Fibroblast of skin of scalp (primary cell): ENCODE results near the gene HNF4A.
A peak's percentile ranks its signal among the peaks of the same experiment; 100 is the strongest.
"Not testable (repeated sequence)": the region's sequence is repeated elsewhere in the genome, so short reads cannot be mapped to it uniquely, and the experiment has no call there.

Experiments
- DNase-seq: peaks from one replicate; pipeline ENCODE4 v3.0.0-alpha.2; 2013

Gene HNF4A

DNA sequence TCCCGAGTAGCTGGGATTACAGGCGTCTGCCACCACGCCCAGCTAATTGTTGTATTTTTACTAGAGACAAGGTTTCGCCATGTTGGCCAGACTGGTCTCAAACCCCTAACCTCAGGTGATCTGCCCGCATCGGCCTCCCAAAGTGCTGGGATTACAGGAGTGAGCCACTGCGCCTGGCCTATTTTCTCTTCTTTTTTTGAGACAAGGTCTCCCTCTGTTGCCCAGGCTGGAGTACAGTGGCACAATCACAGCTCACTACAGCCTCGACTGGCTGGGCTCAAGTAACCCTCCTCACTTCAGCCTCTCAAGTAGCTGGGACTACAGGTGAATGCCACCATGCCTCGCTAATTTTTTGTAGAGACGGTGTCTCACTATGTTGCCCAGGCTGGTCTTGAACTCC, 9.6 kb upstream of the HNF4A start:
- not testable (repeated sequence) for DNase-seq

DNA sequence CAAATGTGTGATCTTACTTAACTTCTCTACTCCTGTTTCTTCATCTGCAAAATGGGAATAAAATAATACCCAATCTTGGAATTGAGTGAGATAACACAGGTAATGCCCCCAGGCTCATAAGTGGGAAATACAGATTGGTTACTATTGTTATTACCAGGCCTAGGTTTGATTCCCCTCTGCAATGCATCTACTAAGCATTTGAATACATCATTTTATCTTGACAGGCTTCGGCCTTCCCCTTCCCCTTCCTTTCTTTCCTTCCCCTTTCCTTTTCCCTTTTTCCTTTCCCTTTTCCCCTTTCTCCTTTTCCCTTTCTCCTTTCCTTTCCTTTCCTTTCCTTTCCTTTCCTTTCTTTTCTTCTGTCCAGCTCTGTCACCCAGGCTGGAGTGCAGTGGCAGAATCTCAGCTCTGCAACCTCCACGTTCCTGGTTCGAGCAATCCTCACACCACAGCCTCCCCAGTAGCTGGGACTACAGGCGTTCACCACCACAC, 7.3 kb upstream of the HNF4A start:
- DNase-seq: no peak

DNA sequence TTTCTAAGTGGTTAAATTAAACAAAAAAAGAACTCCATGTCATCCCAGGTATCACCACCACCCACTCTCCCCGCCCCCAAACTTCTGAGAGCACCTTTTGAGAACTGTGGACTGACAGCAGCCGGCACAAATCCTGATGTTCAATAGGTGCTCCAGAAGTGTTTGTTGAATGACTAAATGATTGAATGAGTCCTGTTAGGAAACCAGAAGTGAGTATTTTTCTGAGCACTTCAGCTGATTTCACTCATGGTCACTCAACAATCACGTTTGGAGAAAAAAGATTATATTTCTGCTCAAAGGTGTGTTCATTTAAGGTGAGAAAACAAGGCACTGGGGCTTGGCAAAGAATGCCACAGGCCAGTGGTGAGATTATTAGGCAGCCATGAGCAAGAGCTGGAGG, 6.2 kb upstream of the HNF4A start:
- no peak for DNase-seq

DNA sequence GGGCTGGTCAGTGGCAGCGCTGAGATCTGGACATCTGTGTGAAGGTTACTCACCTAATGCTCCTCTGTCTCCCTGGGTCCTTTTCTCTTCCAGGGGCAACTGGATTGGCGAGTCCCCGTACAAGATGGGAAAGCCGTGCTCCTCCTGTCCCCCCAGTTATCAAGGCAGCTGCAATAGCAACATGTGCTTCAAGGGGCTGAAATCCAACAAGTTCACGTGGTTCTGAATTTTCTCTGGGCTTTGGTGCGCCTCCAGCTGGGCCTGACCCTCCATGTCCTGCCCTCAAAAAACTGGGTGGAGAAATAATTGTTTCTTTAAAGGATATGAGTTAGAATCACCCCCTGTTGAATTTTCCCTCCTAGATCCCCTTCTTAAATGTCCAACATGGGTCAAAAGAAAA, 4.9 kb upstream of the HNF4A start:
- no peak for DNase-seq

DNA sequence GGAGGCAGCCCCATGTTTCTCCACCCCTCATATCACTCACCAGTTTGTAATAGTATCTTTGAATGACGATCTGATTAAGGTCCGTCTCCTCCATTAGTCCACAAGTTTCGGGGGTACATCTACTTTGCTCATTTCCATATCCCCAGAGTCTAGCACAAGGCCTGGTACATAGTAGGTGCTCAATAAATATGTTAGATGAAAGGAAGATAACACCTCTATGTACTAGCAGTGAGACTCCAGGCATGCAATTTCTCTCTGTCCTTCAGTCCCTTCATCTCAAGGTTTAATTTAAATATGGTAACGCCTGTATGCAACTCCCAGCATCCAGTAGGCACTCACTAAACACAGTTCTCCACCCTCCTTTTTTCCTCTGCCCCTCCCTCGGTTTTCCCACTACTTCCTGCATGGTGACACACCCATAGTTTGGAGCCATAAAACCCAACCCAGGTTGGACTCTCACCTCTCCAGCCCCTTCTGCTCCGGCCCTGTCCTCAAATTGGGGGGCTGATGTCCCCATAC, 461 bp upstream of the HNF4A start:
- no peak for DNase-seq

DNA sequence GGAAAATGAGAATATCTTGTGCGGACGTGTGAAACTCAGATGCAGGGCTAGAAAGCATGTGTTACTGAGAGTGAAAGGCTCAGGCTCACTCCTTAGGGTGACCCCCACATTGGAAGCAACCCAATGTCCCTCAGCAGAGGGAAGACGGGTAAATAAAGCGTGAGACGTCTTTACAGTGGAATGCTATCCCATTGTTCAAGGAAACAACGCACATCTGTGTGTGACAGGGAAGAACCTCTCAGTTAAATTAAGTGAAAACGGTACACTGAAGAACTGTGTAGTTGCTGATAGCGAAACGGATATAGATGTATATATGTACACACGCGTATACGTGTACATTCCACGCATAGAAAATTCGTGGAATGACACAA, 839 bp downstream of the HNF4A start:
- no peak for DNase-seq

DNA sequence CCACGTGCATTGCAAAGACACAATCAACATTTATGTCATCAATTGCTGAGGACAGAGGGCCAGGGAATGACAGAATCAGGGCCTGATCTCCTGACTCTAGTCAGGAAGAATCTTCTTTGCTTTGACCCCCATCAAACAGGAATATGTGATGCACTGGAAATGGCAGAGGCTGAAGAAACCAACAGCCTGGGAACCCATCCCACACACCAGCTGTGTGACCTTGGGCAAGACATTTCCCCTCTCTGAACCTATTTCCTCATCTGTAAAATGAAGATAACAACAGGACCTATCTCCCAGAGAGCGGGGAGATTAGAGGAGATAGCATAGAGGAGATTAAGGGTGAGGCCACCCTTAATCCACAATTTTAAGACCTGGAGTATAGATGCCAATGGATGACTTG, 1.5 kb downstream of the HNF4A start:
- DNase-seq: no peak

DNA sequence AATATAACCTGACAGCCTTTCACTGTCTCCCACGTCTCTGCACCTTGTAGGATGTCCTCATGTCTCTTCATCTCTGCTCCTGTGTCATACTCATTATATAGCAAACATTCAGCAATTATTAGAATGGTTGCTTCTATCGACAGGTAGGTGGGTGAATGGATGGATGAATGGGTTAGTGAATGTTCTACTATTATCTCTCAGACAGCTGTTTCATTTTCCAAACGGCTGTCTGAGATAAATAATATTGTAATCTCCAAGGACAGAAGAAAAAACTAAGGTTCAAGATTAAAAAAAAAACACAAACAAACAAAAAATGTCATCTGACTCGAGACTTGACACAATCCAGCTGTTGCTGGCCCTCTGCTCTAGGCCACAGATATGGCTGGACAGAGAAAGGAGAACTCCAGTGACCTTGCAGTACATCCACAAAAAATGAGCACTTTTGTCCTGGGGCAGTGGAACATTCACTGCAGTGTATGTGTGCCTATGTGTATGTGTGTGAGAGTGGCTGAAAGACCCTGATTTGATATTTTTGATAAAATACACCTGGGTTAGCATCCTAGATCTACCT, 2.1 kb downstream of the HNF4A start:
- DNase-seq: no peak

DNA sequence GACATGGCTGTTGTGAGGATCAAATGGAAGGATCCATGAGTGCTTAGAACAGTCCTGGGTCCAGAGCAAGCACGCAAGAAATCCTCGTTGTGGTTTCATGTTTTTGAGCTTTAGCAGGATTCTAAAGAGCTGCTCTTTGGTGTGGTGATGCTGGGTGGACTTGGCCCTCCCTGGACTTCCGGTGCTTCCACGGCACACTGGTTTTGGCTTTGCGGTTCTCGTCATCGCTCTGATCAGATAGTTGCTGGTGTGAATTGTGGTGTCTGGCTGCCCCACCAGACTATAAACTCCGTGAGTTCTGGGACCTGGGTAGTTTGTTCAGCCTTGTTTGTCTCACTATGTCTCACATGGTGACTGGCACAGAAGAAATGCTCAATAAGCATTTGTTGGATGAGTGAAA, 3.3 kb downstream of the HNF4A start:
- DNase-seq: no peak

DNA sequence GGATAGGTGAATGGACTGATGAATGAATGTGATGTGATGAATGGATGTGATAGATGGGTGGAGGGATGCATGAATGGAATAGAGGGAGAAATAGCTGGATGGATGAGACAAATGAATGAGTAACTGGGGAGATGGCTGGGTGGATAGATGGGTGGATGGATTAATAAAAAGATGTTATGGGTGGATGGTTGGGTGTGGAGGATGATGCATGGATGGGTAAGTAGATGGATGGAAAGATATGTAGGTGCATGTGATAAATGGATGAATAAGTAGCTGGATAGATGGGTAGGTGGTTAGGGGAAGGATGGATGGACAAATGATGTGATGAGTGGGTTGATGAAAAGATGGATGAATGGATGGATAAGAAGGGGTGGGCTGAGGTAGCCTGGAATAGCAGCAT, 4.7 kb downstream of the HNF4A start:
- no peak for DNase-seq

DNA sequence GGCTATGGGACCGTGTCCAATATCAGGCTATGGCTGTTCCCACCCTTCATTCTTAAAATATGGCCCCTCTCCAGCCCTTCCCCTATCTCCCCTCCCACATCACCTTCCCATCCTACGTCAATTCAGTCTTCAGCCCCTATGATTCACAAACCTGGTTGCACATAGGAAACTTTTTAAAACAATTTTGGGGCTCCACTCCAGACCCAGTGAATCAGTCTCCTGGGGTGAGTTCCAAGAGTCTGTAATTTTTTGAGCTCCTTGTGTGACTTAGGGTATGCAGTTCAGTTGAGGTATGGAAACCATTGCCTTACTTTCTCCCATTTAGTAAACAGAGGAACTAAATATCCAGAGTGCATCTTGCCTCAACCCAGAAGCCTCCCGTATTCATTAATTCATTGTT, 5.5 kb downstream of the HNF4A start:
- no peak for DNase-seq

DNA sequence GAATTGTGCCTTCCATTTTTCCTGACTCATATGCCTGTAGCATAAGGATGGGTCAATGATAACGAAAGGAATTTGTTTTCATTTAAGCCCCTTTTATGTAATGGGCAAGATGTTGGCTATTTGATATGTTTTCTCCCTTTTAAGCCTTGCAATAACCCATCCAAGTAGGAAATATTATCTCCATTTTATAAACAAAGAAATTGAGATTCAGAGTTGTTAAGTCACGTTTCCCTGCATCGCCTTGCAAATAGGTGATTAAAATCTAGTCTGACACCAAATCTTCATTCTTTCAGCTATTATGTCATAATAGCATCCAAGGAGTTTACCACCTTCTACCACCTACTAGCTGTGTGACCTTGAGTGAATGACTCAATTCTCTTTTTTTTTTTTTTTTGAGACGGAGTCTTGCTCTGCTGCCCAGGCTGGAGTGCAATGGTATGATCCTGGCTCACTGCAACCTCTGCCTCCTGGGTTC, 7.0 kb downstream of the HNF4A start:
- DNase-seq: no peak

DNA sequence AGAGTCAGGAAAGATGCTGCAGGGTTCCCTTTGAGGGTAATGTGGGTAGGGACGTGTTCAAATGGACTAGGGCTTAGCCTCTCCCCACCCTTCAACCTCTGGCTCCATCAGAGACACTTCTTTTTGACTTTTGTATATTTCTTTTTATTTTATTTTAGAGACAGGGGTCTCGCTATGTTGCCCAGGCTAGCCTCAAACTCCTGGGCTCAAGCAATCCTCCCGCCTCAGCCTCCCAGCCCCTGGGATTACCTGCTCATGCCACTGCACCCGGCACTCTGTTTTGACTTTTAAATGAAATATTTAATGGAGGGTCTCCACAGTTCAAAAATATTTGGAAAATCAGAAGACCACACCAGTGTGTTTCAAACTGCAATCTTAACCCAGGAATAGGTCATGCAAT, 8.6 kb downstream of the HNF4A start:
- no peak for DNase-seq

DNA sequence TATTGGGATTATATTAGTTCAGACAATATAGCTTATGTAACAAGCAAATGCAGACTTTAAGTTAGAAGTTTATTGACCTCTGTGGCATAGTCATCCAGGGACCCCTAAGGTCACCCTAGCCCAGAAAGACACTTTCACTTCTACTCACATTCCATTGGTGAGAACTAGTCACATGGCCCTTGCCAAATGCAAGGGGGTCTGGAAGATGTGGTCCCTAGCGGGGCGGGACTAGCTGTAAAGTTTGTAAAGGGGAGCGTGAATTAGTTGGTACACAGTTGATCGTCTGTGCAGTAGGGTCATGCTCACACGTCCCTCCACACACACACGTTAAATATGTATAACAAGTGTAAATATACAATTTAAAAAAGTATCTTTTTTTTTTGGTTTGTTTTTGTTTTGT, 9.3 kb downstream of the HNF4A start:
- DNase-seq: no peak

DNA sequence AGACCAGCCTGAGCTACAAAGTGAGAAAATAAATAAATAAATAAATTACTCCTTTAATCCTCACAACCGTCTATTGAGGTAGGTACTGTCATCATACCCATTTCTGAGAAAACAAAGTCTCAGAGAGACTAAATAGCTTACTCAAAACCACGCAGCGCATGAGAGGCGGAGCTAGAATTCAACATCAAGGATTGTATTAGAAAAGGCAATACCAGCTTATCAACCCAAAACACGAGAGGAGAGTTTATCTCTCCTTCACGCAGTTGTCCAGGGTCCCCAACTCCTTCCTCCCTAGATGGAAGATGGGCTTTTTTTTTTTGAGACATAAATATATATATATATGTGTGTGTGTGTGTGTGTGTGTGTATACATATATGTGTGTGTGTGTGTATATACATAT, 12.2 kb downstream of the HNF4A start:
- no peak for DNase-seq

DNA sequence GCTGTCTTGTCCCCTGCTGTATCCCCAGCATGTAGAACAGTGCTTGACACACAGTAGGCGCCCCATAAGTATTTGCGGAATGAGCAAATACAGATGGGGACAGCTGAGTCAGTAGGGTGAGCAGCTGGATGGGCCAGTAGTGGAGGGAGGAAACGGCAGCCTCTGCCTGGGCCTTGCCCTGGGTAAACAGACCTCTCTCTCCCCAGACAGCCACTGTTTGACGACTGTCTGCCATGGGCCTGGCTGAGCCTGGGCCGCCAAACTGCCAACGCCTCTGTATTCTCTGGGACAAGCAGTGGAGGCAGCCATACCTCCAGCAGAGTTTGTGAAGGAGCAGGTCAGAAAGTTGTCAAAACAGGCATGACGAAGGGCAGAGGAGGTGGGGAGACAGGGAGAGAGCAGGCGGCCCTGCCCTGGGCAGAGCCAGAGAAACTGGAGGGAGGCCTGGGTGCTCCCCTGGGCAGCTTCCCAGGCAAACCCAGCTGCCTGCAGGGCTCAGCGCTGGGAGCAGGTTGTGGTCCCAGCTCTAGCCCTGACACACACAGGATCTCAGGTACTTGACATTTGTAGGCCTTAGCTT, 15.2 kb downstream of the HNF4A start:
- DNase-seq: peak; percentile 13

DNA sequence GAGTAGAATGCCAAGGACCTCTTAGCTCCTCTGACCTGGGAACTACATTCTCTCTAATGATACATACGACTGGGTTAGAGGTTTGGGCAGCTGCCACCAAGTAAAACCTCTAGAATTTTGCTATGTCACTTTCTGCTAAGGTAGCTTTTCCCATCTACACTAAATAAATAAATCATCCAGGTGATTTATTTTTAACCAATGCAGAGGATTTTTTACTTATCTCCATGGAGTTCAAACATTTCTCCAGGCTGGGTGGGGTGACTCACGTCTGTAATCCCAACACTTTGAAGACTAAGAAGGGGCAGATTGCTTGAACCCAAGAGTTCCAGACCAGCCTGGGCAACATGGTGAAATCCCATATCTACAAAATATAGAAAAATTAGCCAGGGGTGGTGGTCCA, 27.1 kb downstream of the HNF4A start:
- no peak for DNase-seq

DNA sequence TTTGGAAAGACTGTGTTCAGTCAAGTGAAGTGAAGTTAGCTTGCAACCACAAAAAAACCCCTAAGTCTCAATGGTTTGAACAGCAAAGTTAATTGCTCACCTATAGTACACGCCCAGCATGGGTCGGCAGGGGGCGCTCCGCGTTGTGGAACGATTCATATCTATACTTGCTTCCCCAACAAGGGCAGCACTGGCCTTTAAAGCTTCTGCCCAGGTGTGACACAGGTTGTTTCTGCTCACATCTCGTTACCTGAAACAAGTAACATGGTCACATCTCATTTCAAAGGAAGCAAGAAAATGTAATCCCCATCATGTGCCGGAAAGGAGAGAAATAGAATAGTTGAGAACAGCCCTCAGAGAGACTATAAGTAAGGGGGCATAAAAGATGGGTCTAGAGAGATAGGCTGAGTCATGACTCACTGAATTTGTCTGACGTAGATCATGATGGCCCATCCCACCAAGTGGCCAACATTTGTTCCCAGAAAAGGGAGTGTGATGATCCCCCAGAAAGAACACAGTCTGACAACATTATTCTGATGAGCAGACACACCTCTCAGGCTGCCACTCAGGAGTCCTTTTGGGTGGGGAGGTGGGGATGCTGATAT, 29.0 kb downstream of the HNF4A start:
- DNase-seq: peak; percentile 54

DNA sequence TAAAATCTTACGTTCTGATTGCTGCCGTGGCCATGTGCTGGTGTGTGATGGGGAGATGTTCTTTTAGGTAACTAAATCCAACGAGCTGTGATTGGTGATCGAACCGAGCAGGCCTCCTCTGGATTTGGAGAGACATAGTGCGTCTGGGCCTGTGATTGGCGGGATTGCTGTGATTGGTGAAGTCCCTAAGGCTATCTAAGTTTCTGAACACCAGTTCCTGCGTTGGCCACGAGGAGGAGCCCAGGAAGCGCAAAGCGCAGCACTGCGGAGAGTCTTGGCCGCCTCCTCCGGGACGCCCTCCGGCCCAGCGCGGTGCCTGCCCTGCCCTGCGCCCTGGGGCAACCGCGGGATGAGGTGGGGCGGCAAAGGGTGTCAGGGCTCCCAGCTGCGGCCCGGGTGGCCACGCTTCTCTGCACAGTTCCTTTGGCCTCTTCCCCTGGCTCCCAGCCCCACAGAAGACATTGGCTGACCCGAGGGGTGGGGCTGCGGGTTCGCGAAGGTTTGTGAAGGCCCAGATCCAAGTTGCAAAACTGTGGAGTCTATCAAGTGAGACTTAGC, 33.0 kb downstream of the HNF4A start:
- peak; percentile 74 for DNase-seq

DNA sequence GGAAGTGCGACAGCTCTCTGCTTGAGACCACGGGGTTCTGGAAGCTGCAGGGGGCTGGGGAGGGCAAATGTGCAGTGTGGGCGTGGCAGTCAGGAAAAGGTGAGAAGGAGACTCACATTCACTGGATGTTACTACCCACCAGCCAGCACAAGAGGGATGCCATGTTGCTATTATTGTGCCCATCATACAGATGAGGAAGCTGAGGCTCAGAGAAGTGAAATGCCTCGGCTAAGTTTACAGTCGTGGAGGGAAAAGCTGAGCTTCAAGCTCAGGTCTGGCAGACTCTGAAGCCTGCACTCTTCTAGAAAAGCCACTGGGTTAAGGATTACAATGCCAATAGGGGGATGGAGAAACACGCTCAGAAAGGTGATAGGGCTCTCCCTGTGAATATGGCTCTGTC, 34.4 kb downstream of the HNF4A start:
- no peak for DNase-seq

DNA sequence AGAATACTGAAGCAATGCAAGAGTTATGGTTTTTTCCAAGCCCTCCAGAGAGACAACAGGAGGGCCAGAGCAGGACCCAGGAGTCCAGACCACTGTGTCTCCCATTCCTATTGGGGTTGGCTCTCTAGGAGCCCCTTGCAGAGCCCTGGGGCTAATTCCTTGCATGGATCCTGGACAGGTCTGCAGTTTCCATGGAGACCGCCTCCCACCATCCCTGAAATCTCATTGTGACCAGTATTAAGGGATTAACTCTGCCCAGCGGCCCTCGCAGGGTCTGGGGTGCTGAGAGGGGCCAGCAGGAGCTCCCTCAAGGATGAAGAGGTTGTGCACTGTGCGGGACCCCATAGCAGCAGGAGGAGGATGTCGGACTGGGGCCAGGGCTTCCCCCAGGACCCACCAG, 34.8 kb downstream of the HNF4A start:
- no peak for DNase-seq

DNA sequence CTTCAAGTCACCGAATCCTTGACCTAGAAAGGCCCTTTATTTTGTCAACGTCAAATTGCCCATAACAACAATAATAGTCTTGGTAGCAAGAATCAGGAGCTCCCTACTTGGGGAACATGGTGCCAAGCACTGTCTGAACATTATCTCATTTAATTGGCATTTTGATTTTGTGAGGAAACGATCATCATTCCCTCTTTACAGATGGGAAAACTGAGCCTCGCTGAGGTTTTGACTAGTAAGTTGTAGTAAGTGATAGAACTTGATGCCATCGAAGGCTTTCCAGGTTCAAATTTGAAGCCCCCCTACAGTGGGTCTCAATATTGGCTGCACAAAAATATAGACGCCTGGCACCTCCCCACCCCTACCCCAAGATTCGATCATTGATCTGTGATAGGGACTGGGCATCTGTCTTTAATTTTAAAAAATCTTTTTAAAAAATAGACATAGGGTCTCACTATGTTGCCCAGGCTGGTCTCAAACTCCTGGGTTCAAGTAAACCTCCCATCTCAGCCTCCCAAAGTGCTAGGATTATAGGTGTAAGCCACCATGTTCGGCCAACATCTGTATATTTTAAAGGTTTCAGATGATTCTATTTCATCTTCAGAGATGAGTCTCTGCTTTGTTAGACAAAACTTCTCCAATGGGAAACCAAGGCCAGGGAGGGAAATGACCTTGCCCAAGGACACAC, 36.7 kb downstream of the HNF4A start:
- no peak for DNase-seq
